ENCODE results near the gene C3. TPM values are rescaled to one million over a fixed set of nuclear protein-coding genes. Genes with fewer than 3 reads are reported as not detected.
"Not testable (repeated sequence)": the region's sequence is repeated elsewhere in the genome, so short reads cannot be mapped to it uniquely, and the experiment has no call there.

C3 gene
- 1 to 10 TPM in 1 of 2 experiments, under 1 TPM in 1; 0.93 to 1.0 TPM for total RNA-seq

- CTCF ChIA-PET, result interaction anchor here (0.7 to 1.4 kb wide), 2 partner anchors 93 to 144 kb away, joined by 3 read pairs; no protein-coding TSS in a partner anchor
- H3K27me3 Mint-ChIP-seq, result peaks cover 8% of the 10 kb centered on the region
- intact Hi-C loops (cut with DNase I, micrococcal nuclease), result no loop called here
- H3K4me3 Mint-ChIP-seq, result no peak within 1 kb of the TSS
- H3K36me3 Mint-ChIP-seq (ENCODE audit: low read depth), result peaks cover 2% of the 10 kb centered on the region
- POLR2A ChIA-PET, result interaction anchor here (0.6 kb wide), 1 partner anchor 275 kb away, joined by 4 read pairs; no protein-coding TSS in a partner anchor
- peaks cover 3% of the 10 kb centered on the region for H3K9me3 Mint-ChIP-seq (ENCODE audit: low read depth)
- peaks cover 15% of the 10 kb centered on the region for H3K4me1 Mint-ChIP-seq
- no peak for DNase-seq
- no peak within 1 kb of the TSS for H3K27ac Mint-ChIP-seq
- no peak for ATAC-seq
These were observed at the start of gene C3 for GRCh38 chr19:6720369-6721137. Gene C3, minus strand, starts transcription at chr19:6720650. Its CDS starts 61 bp downstream, at chr19:6720589.

- POLR2A ChIA-PET, result interaction anchor here (0.6 to 1.0 kb wide), 2 partner anchors 23 to 44 kb away, joined by 3 to 4 read pairs; no protein-coding TSS in a partner anchor
These were observed 48.7 kb upstream of the C3 start for GRCh38 chr19:6769006-6769619.

GRCh38 chr19:6768236-6768785 lies 47.9 kb upstream of the C3 start:
- ATAC-seq (no peak), DNase-seq (peak; percentile 42)
- peak overlapping the region; percentile 83 for H3K4me3 Mint-ChIP-seq
- no peaks in the 10 kb centered on the region for H3K9me3 Mint-ChIP-seq (ENCODE audit: low read depth)
- H3K27ac Mint-ChIP-seq, result peak overlapping the region; percentile 94
- peaks cover 42% of the 10 kb centered on the region for H3K4me1 Mint-ChIP-seq
- no peaks in the 10 kb centered on the region for H3K27me3 Mint-ChIP-seq
- ChIA-PET POLR2A (interaction anchor here (0.8 to 1.0 kb wide), 2 partner anchors 30 to 45 kb away, joined by 3 to 6 read pairs; no protein-coding TSS in a partner anchor), CTCF (interaction anchor here (0.6 to 2.5 kb wide), 10 partner anchors 11 to 251 kb away, joined by 3 to 12 read pairs (median 6); no protein-coding TSS in a partner anchor)
- intact Hi-C loops (cut with DNase I, micrococcal nuclease), result no loop called here
- peaks cover 5% of the 10 kb centered on the region for H3K36me3 Mint-ChIP-seq (ENCODE audit: low read depth)

More at GRCh38 chr19:6769006-6769619, 48.7 kb upstream of the C3 start:
- CTCF ChIA-PET, result interaction anchor here (0.9 to 2.5 kb wide), 6 partner anchors 11 to 252 kb away, joined by 3 to 12 read pairs (median 6); no protein-coding TSS in a partner anchor
- H3K4me3 Mint-ChIP-seq, result no peak overlapping the region
- peaks cover 45% of the 10 kb centered on the region for H3K4me1 Mint-ChIP-seq
- H3K36me3 Mint-ChIP-seq (ENCODE audit: low read depth), result peaks cover 10% of the 10 kb centered on the region
- ATAC-seq, result no peak
- DNase-seq, result no peak
- no peaks in the 10 kb centered on the region for H3K27me3 Mint-ChIP-seq
- no peaks in the 10 kb centered on the region for H3K9me3 Mint-ChIP-seq (ENCODE audit: low read depth)
- H3K27ac Mint-ChIP-seq, result peak overlapping the region; percentile 72
- intact Hi-C loops (cut with DNase I, micrococcal nuclease), result no loop called here

GRCh38 chr19:6767357-6768235 lies 47.1 kb upstream of the C3 start, which contains the start of gene SH2D3A:
Gene SH2D3A, minus strand, starts transcription at chr19:6767435. Its CDS starts 3,687 bp downstream, at chr19:6763748.
- intact Hi-C loops (cut with DNase I, micrococcal nuclease), result loop anchor here (1.0 to 2.0 kb wide), 14 partner anchors 14 to 394 kb away; partner anchors contain the start of genes GPR108 (in 1 of the 2), TRIP10 (in 1 of the 2) and ZNF557 (in 1 of the 2)
- ATAC-seq (peak; percentile 78), DNase-seq (peak; percentile 97)
- Mint-ChIP-seq H3K9me3 (ENCODE audit: low read depth) (no peaks in the 10 kb centered on the region), H3K4me1 (peaks cover 42% of the 10 kb centered on the region), H3K27ac (peak within 1 kb of the TSS; percentile 94), H3K4me3 (peak within 1 kb of the TSS; percentile 83), H3K36me3 (ENCODE audit: low read depth) (peaks cover 5% of the 10 kb centered on the region), H3K27me3 (no peaks in the 10 kb centered on the region)
- ChIA-PET CTCF (interaction anchor here (0.6 to 2.5 kb wide), 8 partner anchors 14 to 251 kb away, joined by 3 to 12 read pairs (median 6); no protein-coding TSS in a partner anchor), POLR2A (interaction anchor here (0.6 to 0.8 kb wide), 2 partner anchors 29 to 60 kb away, joined by 4 to 6 read pairs; no protein-coding TSS in a partner anchor)

- ChIA-PET CTCF (interaction anchor here (0.9 to 2.1 kb wide), 3 partner anchors 14 to 96 kb away, joined by 3 to 12 read pairs (median 3); no protein-coding TSS in a partner anchor), POLR2A (interaction anchor here (0.6 kb wide), 1 partner anchor 31 kb away, joined by 3 read pairs; no protein-coding TSS in a partner anchor)
- DNase-seq (no peak), ATAC-seq (peak; percentile 26)
- intact Hi-C loops (cut with DNase I, micrococcal nuclease), result loop anchor here (1.0 to 2.0 kb wide), 14 partner anchors 14 to 394 kb away; partner anchors contain the start of genes GPR108 (in 1 of the 2), TRIP10 (in 1 of the 2) and ZNF557 (in 1 of the 2)
- H3K27ac Mint-ChIP-seq, result peak overlapping the region; percentile 94
- H3K4me1 Mint-ChIP-seq, result peaks cover 37% of the 10 kb centered on the region
- no peaks in the 10 kb centered on the region for H3K9me3 Mint-ChIP-seq (ENCODE audit: low read depth)
- H3K36me3 Mint-ChIP-seq (ENCODE audit: low read depth), result peaks cover 5% of the 10 kb centered on the region
- no peaks in the 10 kb centered on the region for H3K27me3 Mint-ChIP-seq
- H3K4me3 Mint-ChIP-seq, result peak overlapping the region; percentile 83
These were observed 46.6 kb upstream of the C3 start for GRCh38 chr19:6767081-6767356.

- peaks cover 5% of the 10 kb centered on the region for H3K36me3 Mint-ChIP-seq (ENCODE audit: low read depth)
These were observed 46.1 kb upstream of the C3 start for GRCh38 chr19:6766357-6767080.

GRCh38 chr19:6765738-6766356 lies 45.4 kb upstream of the C3 start:
- Mint-ChIP-seq H3K27me3 (no peaks in the 10 kb centered on the region), H3K36me3 (ENCODE audit: low read depth) (peaks cover 5% of the 10 kb centered on the region), H3K4me1 (peaks cover 33% of the 10 kb centered on the region), H3K4me3 (peak overlapping the region; percentile 83), H3K9me3 (ENCODE audit: low read depth) (no peaks in the 10 kb centered on the region), H3K27ac (peak overlapping the region; percentile 94)
- no peak for ATAC-seq
- peak; percentile 36 for DNase-seq
- CTCF ChIA-PET, result interaction anchor here (0.6 to 1.0 kb wide), 2 partner anchors 8 to 98 kb away, joined by 3 read pairs; no protein-coding TSS in a partner anchor
- intact Hi-C loops (cut with DNase I, micrococcal nuclease), result loop anchor here in 1 of 2 experiments (2.0 kb wide), 1 partner anchor 37 kb away; no protein-coding TSS in a partner anchor
- POLR2A ChIA-PET, result no interaction called here

More at GRCh38 chr19:6766357-6767080, 46.1 kb upstream of the C3 start:
- POLR2A ChIA-PET, result interaction anchor here (0.6 kb wide), 1 partner anchor 31 kb away, joined by 3 read pairs; no protein-coding TSS in a partner anchor
- H3K27me3 Mint-ChIP-seq, result no peaks in the 10 kb centered on the region
- no peaks in the 10 kb centered on the region for H3K9me3 Mint-ChIP-seq (ENCODE audit: low read depth)
- H3K4me3 Mint-ChIP-seq, result peak overlapping the region; percentile 83
- no peak for ATAC-seq
- intact Hi-C loops (cut with DNase I, micrococcal nuclease), result loop anchor here (1.0 to 2.0 kb wide), 14 partner anchors 13 to 393 kb away; partner anchors contain the start of genes GPR108 (in 1 of the 2), TRIP10 (in 1 of the 2) and ZNF557 (in 1 of the 2)
- CTCF ChIA-PET, result interaction anchor here (0.9 to 1.0 kb wide), 2 partner anchors 15 to 97 kb away, joined by 3 read pairs; no protein-coding TSS in a partner anchor
- H3K4me1 Mint-ChIP-seq, result peaks cover 33% of the 10 kb centered on the region
- H3K27ac Mint-ChIP-seq, result peak overlapping the region; percentile 94
- peak; percentile 48 for DNase-seq

- intact Hi-C loops (cut with DNase I, micrococcal nuclease); DNase-seq; H3K4me3 Mint-ChIP-seq; CTCF ChIA-PET; H3K27ac Mint-ChIP-seq; H3K9me3 Mint-ChIP-seq (ENCODE audit: low read depth); ATAC-seq; H3K27me3 Mint-ChIP-seq: not testable (repeated sequence)
- POLR2A ChIA-PET, result interaction anchor here (0.6 kb wide), 1 partner anchor 171 kb away, joined by 3 read pairs; no protein-coding TSS in a partner anchor
- peaks cover 26% of the 10 kb centered on the region for H3K36me3 Mint-ChIP-seq (ENCODE audit: low read depth)
- peaks cover 19% of the 10 kb centered on the region for H3K4me1 Mint-ChIP-seq
These were observed 41.9 kb upstream of the C3 start for GRCh38 chr19:6762253-6762797.

GRCh38 chr19:6761053-6761676 lies 40.7 kb upstream of the C3 start:
- intact Hi-C loops (cut with DNase I, micrococcal nuclease), result no loop called here
- POLR2A ChIA-PET, result no interaction called here
- CTCF ChIA-PET, result interaction anchor here (0.6 to 0.8 kb wide), 3 partner anchors 71 to 335 kb away, joined by 3 read pairs; no protein-coding TSS in a partner anchor
- peaks cover 15% of the 10 kb centered on the region for H3K4me1 Mint-ChIP-seq
- peak; percentile 55 for DNase-seq
- no peak overlapping the region for H3K4me3 Mint-ChIP-seq
- H3K27ac Mint-ChIP-seq, result no peak overlapping the region
- H3K27me3 Mint-ChIP-seq, result no peaks in the 10 kb centered on the region
- peaks cover 30% of the 10 kb centered on the region for H3K36me3 Mint-ChIP-seq (ENCODE audit: low read depth)
- no peaks in the 10 kb centered on the region for H3K9me3 Mint-ChIP-seq (ENCODE audit: low read depth)
- peak; percentile 65 for ATAC-seq

Data from activated CD4-positive, alpha-beta T cell treated with anti-CD3 and anti-CD28 coated beads for 36 hours (primary cell).